Measurements from ENCODE around the gene CNN3. TPM values are rescaled to one million over a fixed set of nuclear protein-coding genes. Genes with fewer than 3 reads are reported as not detected.

The CNN3 gene
- total RNA-seq, 1 experiment from 2014 or later = 183 TPM

GRCh38 chr1:94863297-94863911 is 63.5 kb downstream of the CNN3 start (continued):
- TF ChIP-seq ATF2 (CRISPR knock-in tag; IDR thresholded peaks at IDR 0.05; ENCODE audit: borderline replicate concordance, low read depth) (no peak), ZNF138 (CRISPR knock-in tag; conservative IDR thresholded peaks at IDR 0.05) (no peak), ZNF512 (CRISPR knock-in tag; IDR thresholded peaks at IDR 0.05; ENCODE audit: borderline replicate concordance) (no peak), OVOL2 (CRISPR knock-in tag; IDR thresholded peaks at IDR 0.05; ENCODE audit: borderline replicate concordance) (no peak), ZNF232 (CRISPR knock-in tag; IDR thresholded peaks at IDR 0.05) (no peak)

- H3K36me3 Mint-ChIP-seq = no peaks in the 10 kb centered on the region
- H3K27me3 Mint-ChIP-seq (ENCODE audit: low read depth) = no peaks in the 10 kb centered on the region
- no peak overlapping the region for H3K4me3 Mint-ChIP-seq
- TF ChIP-seq ZNF423 (CRISPR knock-in tag; IDR thresholded peaks at IDR 0.05) (no peak), SMAD4 (CRISPR knock-in tag; IDR thresholded peaks at IDR 0.05) (no peak), RORB (CRISPR knock-in tag; IDR thresholded peaks at IDR 0.05) (no peak)
- CTCF ChIA-PET = interaction anchor here (0.9 to 5.2 kb wide), 4 partner anchors 8 to 181 kb away, joined by 3 to 42 read pairs (median 12); no protein-coding TSS in a partner anchor
- DNase-seq (ENCODE audit: low spot score) = no peak
- H3K27ac Mint-ChIP-seq = no peak overlapping the region
- POLR2A ChIA-PET = interaction anchor here (0.6 kb wide), 1 partner anchor 179 kb away, joined by 3 read pairs; no protein-coding TSS in a partner anchor
- H3K9me3 Mint-ChIP-seq = no peaks in the 10 kb centered on the region
- ATAC-seq = peak; percentile 32; the same call in 1 of the 2 replicates
- H3K4me1 Mint-ChIP-seq = peaks cover 59% of the 10 kb centered on the region
Measured at GRCh38 chr1:94862718-94863117, 64.2 kb downstream of the CNN3 start.

GRCh38 chr1:94859174-94859573 is 67.7 kb downstream of the CNN3 start:
- Mint-ChIP-seq H3K36me3 (no peaks in the 10 kb centered on the region), H3K9me3 (no peaks in the 10 kb centered on the region), H3K27ac (no peak overlapping the region), H3K4me3 (no peak overlapping the region), H3K27me3 (ENCODE audit: low read depth) (no peaks in the 10 kb centered on the region), H3K4me1 (peaks cover 27% of the 10 kb centered on the region)
- DNase-seq (ENCODE audit: low spot score) (no peak), ATAC-seq (no peak)
- POLR2A ChIA-PET = no interaction called here
- CTCF ChIA-PET = interaction anchor here (0.6 to 2.8 kb wide), 2 partner anchors 182 to 184 kb away, joined by 3 to 16 read pairs; no protein-coding TSS in a partner anchor
- TF ChIP-seq STAT6 (CRISPR knock-in tag; conservative IDR thresholded peaks at IDR 0.05; ENCODE audit: low read depth) (no peak), ATF6 (CRISPR knock-in tag; IDR thresholded peaks at IDR 0.05) (no peak), ZNF532 (CRISPR knock-in tag; IDR thresholded peaks at IDR 0.05; ENCODE audit: borderline replicate concordance) (no peak), ZNF423 (CRISPR knock-in tag; IDR thresholded peaks at IDR 0.05) (no peak), KAT7 (CRISPR knock-in tag; IDR thresholded peaks at IDR 0.05; ENCODE audit: borderline replicate concordance) (no peak), ATF1 (CRISPR knock-in tag; IDR thresholded peaks at IDR 0.05) (no peak), RORB (CRISPR knock-in tag; IDR thresholded peaks at IDR 0.05) (no peak), ZNF671 (CRISPR knock-in tag; IDR thresholded peaks at IDR 0.05) (no peak), ZNF512 (CRISPR knock-in tag; IDR thresholded peaks at IDR 0.05; ENCODE audit: borderline replicate concordance) (no peak), PREB (CRISPR knock-in tag; IDR thresholded peaks at IDR 0.05; ENCODE audit: borderline replicate concordance) (no peak), ZNF219 (CRISPR knock-in tag; IDR thresholded peaks at IDR 0.05; ENCODE audit: borderline replicate concordance) (no peak)
